ENCODE results near the gene PPRC1. TPM values are rescaled to one million over a fixed set of nuclear protein-coding genes. Genes with fewer than 3 reads are reported as not detected.
A peak's percentile ranks its signal among the peaks of the same experiment; 100 is the strongest.

PPRC1 gene
- total and polyA plus RNA-seq, 2 experiments from 2014 or later: 9.8 to 23.7 TPM

- H3K79me2 ChIP-seq: peaks cover 58% of the 10 kb centered on the region
- H3K4me3 ChIP-seq: peak overlapping the region; percentile 82
- H3K4me1 ChIP-seq (ENCODE audit: insufficient read depth): peaks cover 14% of the 10 kb centered on the region
- H3K36me3 ChIP-seq (replicated peaks; ENCODE audit: insufficient read depth, low read depth): no peaks in the 10 kb centered on the region
- no peak for DNase-seq (ENCODE audit: low spot score)
- H3K9me3 ChIP-seq (ENCODE audit: low read depth): no peaks in the 10 kb centered on the region
- H2AFZ ChIP-seq: no peak overlapping the region
- peak overlapping the region; percentile 95 for H3K27ac ChIP-seq
- no peaks in the 10 kb centered on the region for H3K9me2 ChIP-seq (replicated peaks; ENCODE audit: insufficient read depth)
- H3K27me3 ChIP-seq: no peaks in the 10 kb centered on the region
- peak overlapping the region; percentile 91 for H3K4me2 ChIP-seq
- no peak for TF ChIP-seq EZH2phosphoT487 (IDR thresholded peaks at IDR 0.05; ENCODE audit: low read depth, severe bottlenecking, unreplicated experiment)
- TF ChIP-seq CTCF (IDR thresholded peaks at IDR 0.05; ENCODE audit: poor library complexity): no peak
- no peak for TF ChIP-seq EZH2 (IDR thresholded peaks at IDR 0.05; ENCODE audit: borderline replicate concordance)
- peaks cover 40% of the 10 kb centered on the region for H4K20me1 ChIP-seq (ENCODE audit: insufficient read depth, poor library complexity, severe bottlenecking)
- WGBS (ENCODE audit: low lambda C conversion rate, missing lambda C conversion rate): 47% methylated on average over 2 of the region's 2 CpGs
These were observed 1.6 kb downstream of the PPRC1 start for GRCh38 chr10:102134416-102134815.

- Histone ChIP-seq H3K27me3 (no peaks in the 10 kb centered on the region), H3K36me3 (replicated peaks; ENCODE audit: insufficient read depth, low read depth) (no peaks in the 10 kb centered on the region), H3K9me3 (ENCODE audit: low read depth) (no peaks in the 10 kb centered on the region), H3K27ac (no peak overlapping the region), H4K20me1 (ENCODE audit: insufficient read depth, poor library complexity, severe bottlenecking) (peaks cover 44% of the 10 kb centered on the region), H3K4me3 (no peak overlapping the region), H3K4me2 (peak overlapping the region; percentile 34), H2AFZ (no peak overlapping the region), H3K79me2 (peaks cover 64% of the 10 kb centered on the region), H3K9me2 (replicated peaks; ENCODE audit: insufficient read depth) (no peaks in the 10 kb centered on the region), H3K4me1 (ENCODE audit: insufficient read depth) (peaks cover 14% of the 10 kb centered on the region)
- no peak for DNase-seq (ENCODE audit: low spot score)
- no peak for TF ChIP-seq CTCF (IDR thresholded peaks at IDR 0.05; ENCODE audit: poor library complexity)
- TF ChIP-seq EZH2phosphoT487 (IDR thresholded peaks at IDR 0.05; ENCODE audit: low read depth, severe bottlenecking, unreplicated experiment): no peak
- TF ChIP-seq EZH2 (IDR thresholded peaks at IDR 0.05; ENCODE audit: borderline replicate concordance): no peak
- 81% methylated on average over 7 of the region's 7 CpGs for WGBS (ENCODE audit: low lambda C conversion rate, missing lambda C conversion rate)
These were observed 3.2 kb downstream of the PPRC1 start for GRCh38 chr10:102135956-102136526.

GRCh38 chr10:102139281-102140110, 6.7 kb downstream of the PPRC1 start:
- peaks cover 69% of the 10 kb centered on the region for H3K79me2 ChIP-seq
- H3K4me3 ChIP-seq: no peak overlapping the region
- peaks cover 8% of the 10 kb centered on the region for H3K4me1 ChIP-seq (ENCODE audit: insufficient read depth)
- H3K9me3 ChIP-seq (ENCODE audit: low read depth): no peaks in the 10 kb centered on the region
- H2AFZ ChIP-seq: no peak overlapping the region
- WGBS (ENCODE audit: low lambda C conversion rate, missing lambda C conversion rate): 95% methylated on average over 15 of the region's 15 CpGs
- no peaks in the 10 kb centered on the region for H3K9me2 ChIP-seq (replicated peaks; ENCODE audit: insufficient read depth)
- TF ChIP-seq EZH2phosphoT487 (IDR thresholded peaks at IDR 0.05; ENCODE audit: low read depth, severe bottlenecking, unreplicated experiment) (no peak), EZH2 (IDR thresholded peaks at IDR 0.05; ENCODE audit: borderline replicate concordance) (no peak), CTCF (IDR thresholded peaks at IDR 0.05; ENCODE audit: poor library complexity) (no peak)
- H3K4me2 ChIP-seq: no peak overlapping the region
- DNase-seq (ENCODE audit: low spot score): no peak
- H3K36me3 ChIP-seq (replicated peaks; ENCODE audit: insufficient read depth, low read depth): no peaks in the 10 kb centered on the region
- no peaks in the 10 kb centered on the region for H3K27me3 ChIP-seq
- H4K20me1 ChIP-seq (ENCODE audit: insufficient read depth, poor library complexity, severe bottlenecking): peaks cover 39% of the 10 kb centered on the region
- no peak overlapping the region for H3K27ac ChIP-seq

All from hepatocyte (in vitro differentiated cells).